GM19035 (cell line): Measurements from ENCODE around the gene GPC6.

Source experiments
- ATAC-seq: cut with Tn5 transposase; IDR thresholded peaks from one replicate; pipeline ENCODE4 v1.9.1; 2021; ENCODE audit not compliant: unreplicated experiment

Gene GPC6

GRCh38 chr13:93230261-93230855, 3.8 kb downstream of the GPC6 start:
- ATAC-seq = no peak

- no peak for ATAC-seq
Measured at GRCh38 chr13:93231867-93232266, 5.3 kb downstream of the GPC6 start.

GRCh38 chr13:93233997-93234416, 7.4 kb downstream of the GPC6 start:
- no peak for ATAC-seq

- ATAC-seq = no peak
Measured at GRCh38 chr13:93234459-93234858, 7.9 kb downstream of the GPC6 start.

- no peak for ATAC-seq
Measured at GRCh38 chr13:93235258-93236015, 8.8 kb downstream of the GPC6 start.

- no peak for ATAC-seq
Measured at GRCh38 chr13:93238711-93239110, 12.1 kb downstream of the GPC6 start.

- ATAC-seq = no peak
Measured at GRCh38 chr13:93243375-93244063, 16.9 kb downstream of the GPC6 start.

GRCh38 chr13:93244141-93244917, 17.7 kb downstream of the GPC6 start:
- ATAC-seq = no peak

- ATAC-seq = no peak
Measured at GRCh38 chr13:93244918-93245280, 18.3 kb downstream of the GPC6 start.

GRCh38 chr13:93246069-93246468, 19.5 kb downstream of the GPC6 start:
- ATAC-seq = no peak

- ATAC-seq = no peak
Measured at GRCh38 chr13:93248627-93249047, 22.0 kb downstream of the GPC6 start.

GRCh38 chr13:93249364-93250306, 23.0 kb downstream of the GPC6 start:
- ATAC-seq = no peak

- ATAC-seq = no peak
Measured at GRCh38 chr13:93254775-93255174, 28.2 kb downstream of the GPC6 start.

- no peak for ATAC-seq
Measured at GRCh38 chr13:93256998-93257397, 30.4 kb downstream of the GPC6 start.

- no peak for ATAC-seq
Measured at GRCh38 chr13:93259527-93260080, 33.0 kb downstream of the GPC6 start.

GRCh38 chr13:93260591-93260990, 34.0 kb downstream of the GPC6 start:
- no peak for ATAC-seq

GRCh38 chr13:93262729-93263345, 36.2 kb downstream of the GPC6 start:
- ATAC-seq = no peak

- ATAC-seq = no peak
Measured at GRCh38 chr13:93264876-93265275, 38.3 kb downstream of the GPC6 start.

- no peak for ATAC-seq
Measured at GRCh38 chr13:93265800-93266199, 39.2 kb downstream of the GPC6 start.

- no peak for ATAC-seq
Measured at GRCh38 chr13:93266681-93267080, 40.1 kb downstream of the GPC6 start.
